ENCODE measurements around the gene PTGIR.
A peak's percentile ranks its signal among the peaks of the same experiment; 100 is the strongest.

The PTGIR gene

DNA sequence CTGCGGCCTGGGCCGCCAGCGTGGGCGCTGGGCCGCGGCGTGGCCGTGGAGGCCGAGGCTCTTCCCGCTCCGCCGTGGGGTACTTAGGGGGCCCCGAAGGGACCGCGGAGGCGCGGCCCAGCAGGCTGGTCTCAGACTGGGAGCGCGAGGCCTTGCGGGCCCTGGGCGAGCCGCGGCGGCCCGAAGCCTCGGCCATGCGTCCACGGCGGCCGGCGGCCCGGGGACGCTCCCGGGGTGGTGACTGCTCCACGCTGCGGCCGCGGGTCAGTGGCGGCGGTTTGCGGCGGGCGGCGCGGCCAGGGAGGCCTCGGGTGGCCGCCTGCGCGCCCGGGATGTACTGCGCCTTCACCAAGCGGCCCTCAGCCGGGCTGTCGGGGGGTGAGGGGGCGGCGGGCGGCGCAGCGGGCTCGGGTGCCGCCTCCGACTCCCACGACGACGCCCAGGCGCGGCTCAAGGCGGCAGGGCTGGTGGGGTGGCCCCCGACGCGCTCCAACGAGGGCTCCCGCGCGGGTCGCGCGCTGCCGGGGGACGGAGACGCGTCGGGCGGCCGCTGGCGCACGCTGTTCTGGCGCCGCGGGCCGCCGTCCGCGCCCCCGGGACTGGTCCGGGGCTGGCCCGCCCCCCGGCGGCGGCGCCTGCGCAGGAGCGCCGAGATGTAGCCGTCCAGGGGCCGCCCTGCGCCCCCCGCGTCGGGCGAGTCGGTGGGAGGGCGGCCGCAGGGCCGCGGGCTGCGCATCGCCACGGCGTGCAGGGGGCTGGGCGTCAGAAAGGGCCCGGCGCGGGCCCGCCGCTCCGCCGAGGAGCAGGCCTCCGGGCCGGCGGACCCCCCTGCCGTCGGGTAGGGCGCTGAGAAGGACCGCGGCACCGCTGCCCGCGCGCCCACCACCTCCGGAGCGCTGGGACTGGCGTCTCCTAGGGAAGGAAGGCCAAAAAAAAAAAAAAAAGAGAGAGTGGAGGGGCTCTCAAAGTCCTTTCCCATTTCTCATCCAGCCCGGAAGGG is 24.4 kb upstream of the PTGIR start:
- TF ChIP-seq, protein P1, sequence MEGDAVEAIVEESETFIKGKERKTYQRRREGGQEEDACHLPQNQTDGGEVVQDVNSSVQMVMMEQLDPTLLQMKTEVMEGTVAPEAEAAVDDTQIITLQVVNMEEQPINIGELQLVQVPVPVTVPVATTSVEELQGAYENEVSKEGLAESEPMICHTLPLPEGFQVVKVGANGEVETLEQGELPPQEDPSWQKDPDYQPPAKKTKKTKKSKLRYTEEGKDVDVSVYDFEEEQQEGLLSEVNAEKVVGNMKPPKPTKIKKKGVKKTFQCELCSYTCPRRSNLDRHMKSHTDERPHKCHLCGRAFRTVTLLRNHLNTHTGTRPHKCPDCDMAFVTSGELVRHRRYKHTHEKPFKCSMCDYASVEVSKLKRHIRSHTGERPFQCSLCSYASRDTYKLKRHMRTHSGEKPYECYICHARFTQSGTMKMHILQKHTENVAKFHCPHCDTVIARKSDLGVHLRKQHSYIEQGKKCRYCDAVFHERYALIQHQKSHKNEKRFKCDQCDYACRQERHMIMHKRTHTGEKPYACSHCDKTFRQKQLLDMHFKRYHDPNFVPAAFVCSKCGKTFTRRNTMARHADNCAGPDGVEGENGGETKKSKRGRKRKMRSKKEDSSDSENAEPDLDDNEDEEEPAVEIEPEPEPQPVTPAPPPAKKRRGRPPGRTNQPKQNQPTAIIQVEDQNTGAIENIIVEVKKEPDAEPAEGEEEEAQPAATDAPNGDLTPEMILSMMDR (IDR thresholded peaks at IDR 0.05; ENCODE audit: low read depth, low read length, missing control alignments) = no peak
- no peak for DNase-seq (ENCODE audit: low read depth)
- no peak overlapping the region for H3K4me3 ChIP-seq (ENCODE audit: low read depth, low read length)

DNA sequence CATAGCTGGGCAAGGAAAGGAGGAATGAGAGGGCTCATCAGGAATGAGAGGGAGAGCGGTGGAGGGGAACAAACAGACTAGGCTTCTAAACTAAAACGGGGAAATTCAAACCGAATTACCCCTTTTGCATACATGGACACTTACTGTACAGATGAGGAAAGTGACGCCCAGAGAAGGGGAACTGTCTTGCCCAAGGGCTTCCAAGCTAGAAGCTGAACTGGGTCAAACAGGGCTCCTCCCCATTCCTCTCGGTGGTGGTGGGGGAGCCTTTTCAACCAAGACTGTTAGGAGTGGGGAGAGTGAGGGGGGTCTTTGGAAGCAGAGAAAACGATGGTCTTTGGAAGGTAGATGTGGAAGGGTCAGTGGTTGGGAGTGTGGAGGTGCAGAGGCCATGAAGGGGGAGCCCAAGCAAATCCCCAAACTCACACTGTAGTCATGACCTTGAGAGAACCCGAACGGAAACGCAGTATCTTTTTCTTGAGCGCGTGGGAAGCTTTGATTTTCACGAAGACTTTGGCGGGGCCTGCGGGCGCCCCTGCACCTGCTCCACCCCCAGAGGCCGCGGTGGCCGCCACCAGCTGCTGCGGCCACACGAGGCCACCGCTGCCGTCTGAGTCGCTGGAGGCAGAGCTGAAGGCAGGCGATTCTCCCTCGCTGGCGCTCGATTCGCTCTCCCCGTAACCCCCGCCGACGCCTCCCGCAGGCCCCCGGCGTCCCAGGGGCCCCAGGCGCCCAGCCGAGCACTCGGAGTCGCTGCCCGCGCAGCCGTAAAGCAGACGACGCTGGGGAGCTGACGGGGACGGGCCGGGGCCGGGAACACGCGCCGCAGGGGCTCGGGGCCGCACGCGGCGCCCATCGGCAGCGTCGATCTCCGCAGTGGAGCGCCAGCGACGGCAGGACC is 23.4 kb upstream of the PTGIR start:
- TF ChIP-seq, protein P1 (IDR thresholded peaks at IDR 0.05; ENCODE audit: low read depth, low read length, missing control alignments) = no peak
- H3K4me3 ChIP-seq (ENCODE audit: low read depth, low read length) = no peak overlapping the region
- no peak for DNase-seq (ENCODE audit: low read depth)

DNA sequence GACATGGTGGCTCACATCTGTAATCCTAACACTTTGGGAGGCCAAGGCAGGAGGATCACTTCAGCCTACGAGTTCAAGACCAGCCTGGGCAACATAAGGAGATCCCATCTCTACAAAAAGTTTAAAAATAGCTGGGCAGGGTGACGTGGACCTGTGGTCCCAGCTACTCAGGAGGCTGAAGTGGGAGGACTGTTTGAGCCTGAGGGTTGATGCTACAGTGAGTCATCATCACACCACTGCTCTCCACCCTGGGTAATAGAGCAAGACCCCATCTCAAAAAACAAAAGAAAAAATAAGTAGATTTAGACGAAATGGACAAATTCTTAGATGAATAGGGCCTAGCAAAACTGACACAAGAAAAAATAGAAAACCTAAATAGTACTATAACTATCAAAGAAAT is 21.5 kb upstream of the PTGIR start:
- DNase-seq (ENCODE audit: low read depth) = no peak
- no peak overlapping the region for H3K4me3 ChIP-seq (ENCODE audit: low read depth, low read length)
- TF ChIP-seq, protein P1 (IDR thresholded peaks at IDR 0.05; ENCODE audit: low read depth, low read length, missing control alignments) = no peak

DNA sequence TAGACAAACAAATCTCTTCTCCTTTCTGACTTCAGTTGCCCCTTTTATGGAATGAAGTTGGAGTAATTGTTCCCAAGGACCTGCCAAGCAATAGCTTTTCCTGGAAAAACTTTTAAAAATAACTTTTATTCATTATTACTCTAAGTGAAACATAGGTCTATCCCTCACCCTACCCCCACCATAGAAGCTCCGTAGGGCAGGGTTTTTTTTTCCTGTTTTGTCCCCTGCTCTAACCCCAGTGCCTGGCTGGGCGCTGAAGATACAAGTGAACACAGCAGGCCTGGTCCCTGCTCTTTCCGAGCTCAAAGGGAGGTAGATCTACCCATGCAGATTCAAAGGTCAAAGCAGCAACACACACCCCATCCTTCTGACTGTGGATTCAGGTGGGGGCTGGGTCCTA is 19.8 kb upstream of the PTGIR start:
- TF ChIP-seq, protein P1 (IDR thresholded peaks at IDR 0.05; ENCODE audit: low read depth, low read length, missing control alignments) = no peak
- DNase-seq (ENCODE audit: low read depth) = no peak
- H3K4me3 ChIP-seq (ENCODE audit: low read depth, low read length) = no peak overlapping the region

DNA sequence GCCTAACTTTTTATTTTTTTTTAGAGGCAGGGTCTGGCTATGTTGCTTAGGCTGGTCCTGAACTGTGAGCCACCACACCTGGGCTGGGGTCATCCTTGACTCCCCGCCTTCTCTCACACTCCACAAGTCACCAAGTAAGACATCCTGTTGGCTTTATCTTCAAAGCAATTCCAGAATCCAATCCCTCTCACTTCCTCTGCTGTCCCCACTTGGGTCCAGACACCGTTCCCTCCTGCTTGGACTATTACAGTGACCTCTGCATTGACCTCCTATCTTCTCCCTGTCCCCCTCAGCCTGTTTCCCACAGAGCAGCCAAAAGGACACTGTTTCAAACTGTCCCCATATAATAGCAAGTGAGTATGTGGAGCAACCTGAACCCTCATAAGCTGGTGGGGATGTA is 15.8 kb upstream of the PTGIR start:
- TF ChIP-seq, protein P1 (IDR thresholded peaks at IDR 0.05; ENCODE audit: low read depth, low read length, missing control alignments) = no peak
- no peak for DNase-seq (ENCODE audit: low read depth)
- H3K4me3 ChIP-seq (ENCODE audit: low read depth, low read length) = no peak overlapping the region

DNA sequence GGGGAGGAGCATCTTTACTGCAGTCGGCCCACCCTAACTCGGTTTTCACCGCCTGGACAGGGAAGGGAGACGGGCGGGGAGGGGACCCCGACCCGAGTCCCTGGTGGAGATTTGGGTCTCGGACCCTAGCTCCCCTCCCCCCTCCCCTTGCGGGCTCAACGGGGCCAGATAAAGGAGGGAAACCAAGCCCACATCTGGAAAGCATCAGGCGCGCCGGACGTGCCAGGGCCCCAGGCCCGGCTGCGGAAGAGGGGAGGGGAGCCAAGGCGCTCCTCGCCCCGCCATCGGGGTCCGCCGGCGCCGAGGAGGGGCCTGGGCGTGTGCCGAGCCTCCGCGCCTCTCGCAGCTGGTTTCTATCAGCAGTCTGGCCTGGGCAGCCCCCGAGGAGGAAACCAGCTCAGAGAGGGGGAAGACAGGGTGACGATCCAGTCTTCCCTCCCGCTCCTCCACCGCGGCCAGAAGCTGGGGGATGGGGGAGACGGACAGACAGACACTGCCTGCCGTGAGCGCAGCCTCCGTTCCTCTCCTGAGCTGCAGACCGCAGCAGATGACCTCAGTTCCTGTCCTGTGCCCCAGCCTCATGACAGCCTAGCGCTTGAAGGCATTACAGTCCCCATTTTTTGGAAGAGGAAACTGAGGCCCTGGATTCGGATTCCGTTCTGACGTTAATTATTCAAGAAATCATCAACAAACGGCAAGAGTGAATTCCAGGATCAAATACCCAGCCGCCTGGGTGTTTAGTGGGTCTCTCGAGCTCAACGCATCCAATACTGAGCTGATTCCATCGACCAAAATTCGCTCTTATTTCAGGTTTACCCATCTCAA is 14.7 kb upstream of the PTGIR start:
- TF ChIP-seq, protein P1 (IDR thresholded peaks at IDR 0.05; ENCODE audit: low read depth, low read length, missing control alignments) = no peak
- peak overlapping the region; percentile 48 for H3K4me3 ChIP-seq (ENCODE audit: low read depth, low read length)
- no peak for DNase-seq (ENCODE audit: low read depth)
